Measurements from ENCODE around the gene NBEA. TPM values are rescaled to one million over a fixed set of nuclear protein-coding genes. Genes with fewer than 3 reads are reported as not detected.
A peak's percentile ranks its signal among the peaks of the same experiment; 100 is the strongest.

The NBEA gene
- total RNA-seq, 3 donors from 2014 or later (not counting 1 experiment from before 2014, with no cell fraction given) = 0.27 to 0.66 (median 0.33) TPM

DNA sequence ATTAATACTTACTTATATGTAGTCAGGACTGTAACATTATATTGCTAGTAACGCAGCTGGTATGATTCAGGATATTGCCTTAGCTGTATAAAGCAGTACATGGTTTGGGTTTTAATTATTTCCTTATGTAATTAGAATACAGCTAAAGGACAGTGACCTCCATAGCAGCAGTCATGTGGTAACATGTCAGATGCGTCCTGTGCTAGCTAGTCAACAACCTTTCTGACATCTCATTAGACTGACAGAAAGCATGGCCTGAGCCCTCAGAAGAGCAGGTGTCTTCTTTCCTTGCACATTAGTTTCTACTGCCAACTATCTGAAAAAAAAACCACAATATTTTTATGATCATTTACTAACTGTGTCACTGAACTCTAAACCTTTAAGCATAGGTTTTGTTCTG is 412.2 kb downstream of the NBEA start:
- H3K27me3 Mint-ChIP-seq (ENCODE audit: low read depth in 2 of 2) = no peaks in the 10 kb centered on the region
- Histone ChIP-seq H3K4me3 (ENCODE audit: low read length) (no peak overlapping the region), H3K4me1 (ENCODE audit: control insufficient read depth, insufficient read depth, low read length) (no peaks in the 10 kb centered on the region), H3K27ac (ENCODE audit: low read length) (no peak overlapping the region), H3K27me3 (ENCODE audit: control insufficient read depth, insufficient read depth, low read length) (no peaks in the 10 kb centered on the region), H3K9me3 (ENCODE audit: control insufficient read depth, insufficient read depth, low read length) (no peaks in the 10 kb centered on the region), H3K36me3 (ENCODE audit: control insufficient read depth, insufficient read depth, low read length) (no peaks in the 10 kb centered on the region)
- DNase-seq (no peak), ATAC-seq (no peak)
- H3K9me3 Mint-ChIP-seq = peaks cover 3 to 5% of the 10 kb centered on the region in 2 donors
- WGBS (ENCODE audit: insufficient coverage) = 82% methylated on average over 2 of the region's 2 CpGs
- no peak overlapping the region for H3K4me3 Mint-ChIP-seq
- peaks cover 0 to 6% of the 10 kb centered on the region in 2 donors for H3K4me1 Mint-ChIP-seq
- H3K36me3 Mint-ChIP-seq = no peaks in the 10 kb centered on the region
- TF ChIP-seq, protein P1, sequence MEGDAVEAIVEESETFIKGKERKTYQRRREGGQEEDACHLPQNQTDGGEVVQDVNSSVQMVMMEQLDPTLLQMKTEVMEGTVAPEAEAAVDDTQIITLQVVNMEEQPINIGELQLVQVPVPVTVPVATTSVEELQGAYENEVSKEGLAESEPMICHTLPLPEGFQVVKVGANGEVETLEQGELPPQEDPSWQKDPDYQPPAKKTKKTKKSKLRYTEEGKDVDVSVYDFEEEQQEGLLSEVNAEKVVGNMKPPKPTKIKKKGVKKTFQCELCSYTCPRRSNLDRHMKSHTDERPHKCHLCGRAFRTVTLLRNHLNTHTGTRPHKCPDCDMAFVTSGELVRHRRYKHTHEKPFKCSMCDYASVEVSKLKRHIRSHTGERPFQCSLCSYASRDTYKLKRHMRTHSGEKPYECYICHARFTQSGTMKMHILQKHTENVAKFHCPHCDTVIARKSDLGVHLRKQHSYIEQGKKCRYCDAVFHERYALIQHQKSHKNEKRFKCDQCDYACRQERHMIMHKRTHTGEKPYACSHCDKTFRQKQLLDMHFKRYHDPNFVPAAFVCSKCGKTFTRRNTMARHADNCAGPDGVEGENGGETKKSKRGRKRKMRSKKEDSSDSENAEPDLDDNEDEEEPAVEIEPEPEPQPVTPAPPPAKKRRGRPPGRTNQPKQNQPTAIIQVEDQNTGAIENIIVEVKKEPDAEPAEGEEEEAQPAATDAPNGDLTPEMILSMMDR (IDR thresholded peaks at IDR 0.05) = no peak
- intact Hi-C loops (cut with micrococcal nuclease) = no loop called here
- no peak overlapping the region for H3K27ac Mint-ChIP-seq

DNA sequence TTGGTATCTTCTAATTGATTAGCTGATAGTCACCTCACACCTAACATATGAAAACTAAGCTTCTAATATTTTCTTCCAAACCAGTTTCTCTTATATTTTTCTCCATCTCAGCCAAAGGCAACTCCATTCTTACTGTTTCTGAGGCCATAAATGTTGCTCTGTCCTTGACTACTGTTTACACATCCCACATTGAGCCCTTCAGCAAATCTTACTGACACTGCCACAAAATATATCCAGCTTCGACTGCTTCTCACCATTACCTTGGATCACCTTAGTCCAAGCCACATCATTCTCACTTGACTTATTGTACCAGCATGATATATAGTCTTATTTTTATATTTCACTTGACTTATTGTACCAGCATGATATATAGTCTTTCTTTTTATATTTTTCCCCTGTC is 412.8 kb downstream of the NBEA start:
- Mint-ChIP-seq H3K4me1 (peaks cover 0 to 6% of the 10 kb centered on the region in 2 donors), H3K27ac (no peak overlapping the region), H3K4me3 (no peak overlapping the region), H3K36me3 (no peaks in the 10 kb centered on the region), H3K9me3 (peaks cover 3 to 5% of the 10 kb centered on the region in 2 donors), H3K27me3 (ENCODE audit: low read depth in 2 of 2) (no peaks in the 10 kb centered on the region)
- no peak for DNase-seq
- Histone ChIP-seq H3K27me3 (ENCODE audit: control insufficient read depth, insufficient read depth, low read length) (no peaks in the 10 kb centered on the region), H3K4me1 (ENCODE audit: control insufficient read depth, insufficient read depth, low read length) (no peaks in the 10 kb centered on the region), H3K9me3 (ENCODE audit: control insufficient read depth, insufficient read depth, low read length) (no peaks in the 10 kb centered on the region), H3K4me3 (ENCODE audit: low read length) (no peak overlapping the region), H3K36me3 (ENCODE audit: control insufficient read depth, insufficient read depth, low read length) (no peaks in the 10 kb centered on the region), H3K27ac (ENCODE audit: low read length) (no peak overlapping the region)
- intact Hi-C loops (cut with micrococcal nuclease) = no loop called here
- 100% methylated on average over 1 of the region's 1 CpG for WGBS (ENCODE audit: insufficient coverage)
- no peak for ATAC-seq
- TF ChIP-seq, protein P1 (IDR thresholded peaks at IDR 0.05) = no peak

- Histone ChIP-seq H3K36me3 (ENCODE audit: control insufficient read depth, insufficient read depth, low read length) (no peaks in the 10 kb centered on the region), H3K27ac (ENCODE audit: low read length) (no peak overlapping the region), H3K27me3 (ENCODE audit: control insufficient read depth, insufficient read depth, low read length) (no peaks in the 10 kb centered on the region), H3K9me3 (ENCODE audit: control insufficient read depth, insufficient read depth, low read length) (no peaks in the 10 kb centered on the region), H3K4me3 (ENCODE audit: low read length) (no peak overlapping the region), H3K4me1 (ENCODE audit: control insufficient read depth, insufficient read depth, low read length) (no peaks in the 10 kb centered on the region)
- Mint-ChIP-seq H3K27me3 (ENCODE audit: low read depth in 2 of 2) (no peaks in the 10 kb centered on the region), H3K4me3 (no peak overlapping the region), H3K9me3 (peaks cover 3% of the 10 kb centered on the region in 2 donors), H3K36me3 (no peaks in the 10 kb centered on the region), H3K4me1 (peaks cover 0 to 6% of the 10 kb centered on the region in 2 donors), H3K27ac (no peak overlapping the region)
- TF ChIP-seq, protein P1 (IDR thresholded peaks at IDR 0.05) = no peak
- 34% methylated on average over 2 of the region's 2 CpGs for WGBS (ENCODE audit: insufficient coverage)
- peak in 1 of 3 donors; percentile 32 for ATAC-seq
- intact Hi-C loops (cut with micrococcal nuclease) = no loop called here
- no peak for DNase-seq
Observed at GRCh38 chr13:35356572-35356971, 414.5 kb downstream of the NBEA start.

DNA sequence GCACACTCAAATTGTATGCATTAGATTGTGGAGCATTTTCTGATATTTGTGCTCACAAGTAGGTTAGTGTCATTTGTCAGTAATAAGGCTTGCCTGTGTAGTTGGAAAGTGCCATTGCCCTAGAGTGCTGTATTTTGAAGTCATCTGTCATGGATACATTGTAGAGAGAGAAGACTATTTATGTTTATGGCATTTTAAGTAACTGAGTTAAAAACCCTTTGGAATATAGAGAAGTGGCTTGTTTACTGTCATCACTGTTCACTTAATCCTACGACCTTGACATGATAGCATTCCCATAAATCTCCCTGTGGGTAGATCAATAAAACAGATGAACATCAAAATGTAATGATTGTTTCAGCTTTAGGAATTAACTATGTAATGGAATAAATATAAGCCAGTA is 423.8 kb downstream of the NBEA start:
- Mint-ChIP-seq H3K36me3 (peaks cover 7% of the 10 kb centered on the region), H3K27ac (no peak overlapping the region), H3K4me1 (no peaks in the 10 kb centered on the region), H3K27me3 (ENCODE audit: low read depth in 2 of 2) (peaks cover 0 to 8% of the 10 kb centered on the region in 2 donors), H3K4me3 (no peak overlapping the region), H3K9me3 (peaks cover 5 to 6% of the 10 kb centered on the region in 2 donors)
- Histone ChIP-seq H3K4me3 (ENCODE audit: low read length) (no peak overlapping the region), H3K27ac (ENCODE audit: low read length) (no peak overlapping the region), H3K9me3 (ENCODE audit: control insufficient read depth, insufficient read depth, low read length) (no peaks in the 10 kb centered on the region), H3K36me3 (ENCODE audit: control insufficient read depth, insufficient read depth, low read length) (no peaks in the 10 kb centered on the region), H3K4me1 (ENCODE audit: control insufficient read depth, insufficient read depth, low read length) (no peaks in the 10 kb centered on the region), H3K27me3 (ENCODE audit: control insufficient read depth, insufficient read depth, low read length) (no peaks in the 10 kb centered on the region)
- TF ChIP-seq, protein P1 (IDR thresholded peaks at IDR 0.05) = no peak
- intact Hi-C loops (cut with micrococcal nuclease) = no loop called here
- DNase-seq = no peak
- WGBS (ENCODE audit: insufficient coverage) = no CpG with 5 or more reads among the region's 1 CpG
- no peak for ATAC-seq

All from natural killer cell (primary cell).